BLaER1 treated with 17β-estradiol and CSF1 and Interleukin-3, amounts not matched to agents 10 nM and 100 nM (cell line): ENCODE measurements around the gene OGFOD2.
A peak's percentile ranks its signal among the peaks of the same experiment; 100 is the strongest.

ENCODE experiments used
- H3K27ac ChIP-seq, 11 experiments: shearing (Covaris generic); formaldehyde crosslinking; 2 replicates each; pipeline ENCODE4 v1.8.1; 2022
- H3K27me3 ChIP-seq, 11 experiments: shearing (Covaris generic); formaldehyde crosslinking; 2 replicates each; pipeline ENCODE4 v1.8.1; 2022
- H3K36me3 ChIP-seq, 11 experiments: shearing (Covaris generic); formaldehyde crosslinking; 2 replicates each; pipeline ENCODE4 v1.8.1; 2022
- H3K4me1 ChIP-seq, 10 experiments: shearing (Covaris generic); formaldehyde crosslinking; 2 replicates each; pipeline ENCODE4 v1.8.1; 2022
- H3K4me2 ChIP-seq, 11 experiments: shearing (Covaris generic); formaldehyde crosslinking; 2 replicates each; pipeline ENCODE4 v1.8.1; 2022
- H3K4me3 ChIP-seq, 10 experiments: shearing (Covaris generic); formaldehyde crosslinking; 2 replicates each; pipeline ENCODE4 v1.8.1; 2022
- H3K9ac ChIP-seq, 11 experiments: shearing (Covaris generic); formaldehyde crosslinking; 2 replicates each; pipeline ENCODE4 v1.8.1; 2022
- H3K9me3 ChIP-seq, 11 experiments: shearing (Covaris generic); formaldehyde crosslinking; replicated peaks in 1 of 11; 2 replicates each; pipeline ENCODE4 v1.8.1; 2022
- H4K20me1 ChIP-seq, 11 experiments: shearing (Covaris generic); formaldehyde crosslinking; 2 replicates each; pipeline ENCODE4 v1.8.1; 2022
- Cebpa-rat ChIP-seq, 11 experiments: shearing (Covaris generic); IDR thresholded peaks; 2 replicates each; pipeline ENCODE4 v1.8.1; 2022

The OGFOD2 gene

GRCh38 chr12:122948605-122949004 is 26.4 kb upstream of the OGFOD2 start:
- H3K4me2 ChIP-seq, result peak overlapping the region in 4 of 11 experiments; percentile 76 to 91 (median 86); a peak in 6 of 22 replicates
- no peaks in the 10 kb centered on the region for H3K27me3 ChIP-seq
- peaks cover 0 to 14% (median 4%) of the 10 kb centered on the region in 11 experiments; a peak in 6 of 22 replicates for H4K20me1 ChIP-seq
- H3K4me1 ChIP-seq, result peaks cover 48 to 70% (median 61%) of the 10 kb centered on the region in 10 experiments
- no peak overlapping the region for H3K9ac ChIP-seq
- H3K9me3 ChIP-seq, result no peaks in the 10 kb centered on the region
- H3K27ac ChIP-seq, result peak overlapping the region in 1 of 11 experiments; percentile 73; a peak in 1 of 22 replicates
- peaks cover 0 to 14% (median 0%) of the 10 kb centered on the region in 11 experiments; a peak in 4 of 22 replicates for H3K36me3 ChIP-seq
- no peak overlapping the region for H3K4me3 ChIP-seq
- TF ChIP-seq Cebpa-rat (IDR thresholded peaks at IDR 0.05), result no peak

- no peak for TF ChIP-seq Cebpa-rat (IDR thresholded peaks at IDR 0.05)
- Histone ChIP-seq H3K4me2 (no peak overlapping the region), H3K27me3 (no peaks in the 10 kb centered on the region), H3K4me1 (peaks cover 42 to 69% (median 53%) of the 10 kb centered on the region in 10 experiments), H3K27ac (peak overlapping the region in 3 of 11 experiments; percentile 4 to 27 (median 17); a peak in 1 of 22 replicates), H3K4me3 (no peak overlapping the region), H3K9me3 (no peaks in the 10 kb centered on the region), H3K36me3 (peaks cover 0 to 14% (median 0%) of the 10 kb centered on the region in 11 experiments; a peak in 4 of 22 replicates), H4K20me1 (peaks cover 0 to 14% (median 4%) of the 10 kb centered on the region in 11 experiments; a peak in 6 of 22 replicates), H3K9ac (peak overlapping the region in 3 of 11 experiments; percentile 0 to 23 (median 14); a peak in 1 of 22 replicates)
These were observed 25.6 kb upstream of the OGFOD2 start for GRCh38 chr12:122949405-122949804.

GRCh38 chr12:122949816-122950675 is 25.0 kb upstream of the OGFOD2 start:
- TF ChIP-seq Cebpa-rat (IDR thresholded peaks at IDR 0.05), result no peak
- H3K9me3 ChIP-seq, result no peaks in the 10 kb centered on the region
- no peak overlapping the region for H3K4me3 ChIP-seq
- H3K4me2 ChIP-seq, result peak overlapping the region in 1 of 11 experiments; percentile 36; a peak in 1 of 22 replicates
- peak overlapping the region in 2 of 11 experiments; percentile 17 to 27; a peak in 1 of 22 replicates for H3K27ac ChIP-seq
- H3K9ac ChIP-seq, result peak overlapping the region in 5 of 11 experiments; percentile 0 to 26 (median 13); a peak in 4 of 22 replicates
- H3K27me3 ChIP-seq, result no peaks in the 10 kb centered on the region
- peaks cover 0 to 16% (median 4%) of the 10 kb centered on the region in 11 experiments; a peak in 7 of 22 replicates for H4K20me1 ChIP-seq
- H3K4me1 ChIP-seq, result peaks cover 42 to 69% (median 51%) of the 10 kb centered on the region in 10 experiments
- H3K36me3 ChIP-seq, result peaks cover 0 to 14% (median 0%) of the 10 kb centered on the region in 11 experiments; a peak in 5 of 22 replicates

- Histone ChIP-seq H3K4me3 (no peak overlapping the region), H4K20me1 (peaks cover 0 to 27% (median 4%) of the 10 kb centered on the region in 11 experiments; a peak in 8 of 22 replicates), H3K9me3 (no peaks in the 10 kb centered on the region), H3K9ac (peak overlapping the region in 4 of 11 experiments; percentile 5 to 60 (median 13); a peak in 2 of 22 replicates), H3K4me1 (peaks cover 31 to 57% (median 38%) of the 10 kb centered on the region in 10 experiments), H3K36me3 (peaks cover 0 to 21% (median 3%) of the 10 kb centered on the region in 11 experiments; a peak in 5 of 22 replicates), H3K4me2 (peak overlapping the region in 4 of 11 experiments; percentile 12 to 52 (median 40); a peak in 8 of 22 replicates), H3K27me3 (no peaks in the 10 kb centered on the region), H3K27ac (peak overlapping the region in 1 of 11 experiments; percentile 7; a peak in 1 of 22 replicates)
- no peak for TF ChIP-seq Cebpa-rat (IDR thresholded peaks at IDR 0.05)
These were observed 23.6 kb upstream of the OGFOD2 start for GRCh38 chr12:122951406-122951805.

- peak overlapping the region in 3 of 11 experiments; percentile 36 to 52 (median 44); a peak in 5 of 22 replicates for H3K4me2 ChIP-seq
- TF ChIP-seq Cebpa-rat (IDR thresholded peaks at IDR 0.05), result no peak
- H3K9ac ChIP-seq, result peak overlapping the region in 1 of 11 experiments; percentile 60; a peak in 2 of 22 replicates
- H3K36me3 ChIP-seq, result peaks cover 0 to 28% (median 8%) of the 10 kb centered on the region in 11 experiments; a peak in 8 of 22 replicates
- no peak overlapping the region for H3K4me3 ChIP-seq
- H3K27me3 ChIP-seq, result no peaks in the 10 kb centered on the region
- no peaks in the 10 kb centered on the region for H3K9me3 ChIP-seq
- peaks cover 0 to 27% (median 4%) of the 10 kb centered on the region in 11 experiments; a peak in 8 of 22 replicates for H4K20me1 ChIP-seq
- peaks cover 22 to 49% (median 30%) of the 10 kb centered on the region in 10 experiments for H3K4me1 ChIP-seq
- peak overlapping the region in 1 of 11 experiments; percentile 7; a peak in 1 of 22 replicates for H3K27ac ChIP-seq
These were observed 22.8 kb upstream of the OGFOD2 start for GRCh38 chr12:122951979-122952892.

GRCh38 chr12:122955156-122955555 is 19.9 kb upstream of the OGFOD2 start:
- no peak for TF ChIP-seq Cebpa-rat (IDR thresholded peaks at IDR 0.05)
- Histone ChIP-seq H3K4me1 (peaks cover 9 to 27% (median 16%) of the 10 kb centered on the region in 10 experiments), H4K20me1 (peaks cover 0 to 26% (median 7%) of the 10 kb centered on the region in 11 experiments; a peak in 8 of 22 replicates), H3K36me3 (peaks cover 8 to 47% (median 22%) of the 10 kb centered on the region in 11 experiments; a peak in 20 of 22 replicates), H3K4me3 (no peak overlapping the region), H3K4me2 (peak overlapping the region in 3 of 11 experiments; percentile 35 to 40 (median 36); a peak in 4 of 22 replicates), H3K27ac (no peak overlapping the region), H3K9me3 (no peaks in the 10 kb centered on the region), H3K9ac (no peak overlapping the region), H3K27me3 (no peaks in the 10 kb centered on the region)

GRCh38 chr12:122956035-122956434 is 19.0 kb upstream of the OGFOD2 start:
- H3K27ac ChIP-seq, result no peak overlapping the region
- TF ChIP-seq Cebpa-rat (IDR thresholded peaks at IDR 0.05), result no peak
- no peak overlapping the region for H3K4me3 ChIP-seq

More at GRCh38 chr12:122956035-122956434, 19.0 kb upstream of the OGFOD2 start:
- no peak overlapping the region for H3K9ac ChIP-seq
- no peaks in the 10 kb centered on the region for H3K27me3 ChIP-seq
- H3K4me2 ChIP-seq, result no peak overlapping the region
- H3K9me3 ChIP-seq, result no peaks in the 10 kb centered on the region
- peaks cover 8 to 50% (median 28%) of the 10 kb centered on the region in 11 experiments; a peak in 20 of 22 replicates for H3K36me3 ChIP-seq
- peaks cover 9 to 27% (median 12%) of the 10 kb centered on the region in 10 experiments for H3K4me1 ChIP-seq
- H4K20me1 ChIP-seq, result peaks cover 0 to 21% (median 7%) of the 10 kb centered on the region in 11 experiments; a peak in 8 of 22 replicates
